ENCODE data around the gene NR1I2.

DNA sequence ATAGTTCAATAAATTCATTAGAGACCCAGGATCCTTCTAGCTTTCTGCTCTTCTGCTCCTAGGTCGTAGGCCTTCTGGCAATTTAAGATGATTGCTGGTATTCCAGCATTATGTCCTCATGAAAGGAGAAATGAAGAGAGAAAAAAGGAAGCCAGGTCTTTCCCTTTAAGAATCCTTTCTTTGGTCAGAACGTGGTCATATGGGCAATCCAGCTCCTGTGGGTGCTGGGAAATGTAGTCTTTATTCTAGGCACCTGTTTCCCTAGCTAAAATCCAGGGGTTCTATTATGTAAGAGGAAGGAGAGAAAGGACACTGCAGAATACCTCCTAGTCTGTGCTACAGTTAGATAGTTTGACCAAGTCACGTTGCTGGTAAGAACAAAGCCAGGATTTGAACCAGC, 35.5 kb upstream of the NR1I2 start:
- TF ChIP-seq EP300 (IDR thresholded peaks at IDR 0.05) (no peak), POLR2A (IDR thresholded peaks at IDR 0.05) (no peak)
- TF ChIP-seq, protein P1, sequence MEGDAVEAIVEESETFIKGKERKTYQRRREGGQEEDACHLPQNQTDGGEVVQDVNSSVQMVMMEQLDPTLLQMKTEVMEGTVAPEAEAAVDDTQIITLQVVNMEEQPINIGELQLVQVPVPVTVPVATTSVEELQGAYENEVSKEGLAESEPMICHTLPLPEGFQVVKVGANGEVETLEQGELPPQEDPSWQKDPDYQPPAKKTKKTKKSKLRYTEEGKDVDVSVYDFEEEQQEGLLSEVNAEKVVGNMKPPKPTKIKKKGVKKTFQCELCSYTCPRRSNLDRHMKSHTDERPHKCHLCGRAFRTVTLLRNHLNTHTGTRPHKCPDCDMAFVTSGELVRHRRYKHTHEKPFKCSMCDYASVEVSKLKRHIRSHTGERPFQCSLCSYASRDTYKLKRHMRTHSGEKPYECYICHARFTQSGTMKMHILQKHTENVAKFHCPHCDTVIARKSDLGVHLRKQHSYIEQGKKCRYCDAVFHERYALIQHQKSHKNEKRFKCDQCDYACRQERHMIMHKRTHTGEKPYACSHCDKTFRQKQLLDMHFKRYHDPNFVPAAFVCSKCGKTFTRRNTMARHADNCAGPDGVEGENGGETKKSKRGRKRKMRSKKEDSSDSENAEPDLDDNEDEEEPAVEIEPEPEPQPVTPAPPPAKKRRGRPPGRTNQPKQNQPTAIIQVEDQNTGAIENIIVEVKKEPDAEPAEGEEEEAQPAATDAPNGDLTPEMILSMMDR (IDR thresholded peaks at IDR 0.05): no peak

All from tibial nerve (tissue), 4 donors.